B cell (primary cell): ENCODE data around the gene ARL4A. TPM values are rescaled to one million over a fixed set of nuclear protein-coding genes. Genes with fewer than 3 reads are reported as not detected.

Experiments used
- ATAC-seq: fragments of 200-7000 bp; cut with Tn5 transposase; one replicate; pipeline ENCODE4 v1.10.0; 2021; ENCODE audit warnings: low read depth, mild to moderate bottlenecking, moderate number of reproducible peaks, moderate library complexity
- CTCF ChIA-PET: fragments of 350-600 bp; sonication (Branson Sonifier 250); formaldehyde crosslinking; loops from one replicate; lab custom pipeline; 2021; ENCODE audit warnings: antibody characterized with exemption, inconsistent platforms; lab: Charles Lee
- POLR2A ChIA-PET: fragments of 350-600 bp; sonication (Branson Sonifier 250); formaldehyde crosslinking; loops from one replicate; lab custom pipeline; 2021; ENCODE audit warnings: antibody characterized with exemption; lab: Charles Lee
- DNase-seq: peaks from one replicate; pipeline ENCODE4 v3.0.0; 2013
- H2AFZ ChIP-seq: 2 replicates; pipeline ENCODE4 v1.6.1; 2012; ENCODE audit warnings: mild to moderate bottlenecking, low read depth, low read length; ENCODE audit not compliant: insufficient read depth, poor library complexity, severe bottlenecking
- H3K27ac ChIP-seq, 2 donors: 1 replicate in 1 of 2; 2 replicates in 1 of 2; pipeline ENCODE4 v1.5.1; 2012 to 2013; ENCODE audit warnings: low read length in 2 of 2, mild to moderate bottlenecking in 2 of 2, moderate library complexity in 1 of 2
- H3K27me3 ChIP-seq, 4 experiments: fragments of 200-600 bp in 1 of 4; sonication (generic) in 1 of 4; replicated peaks in 1 of 4; 1 replicate in 2 of 4; 2 replicates in 2 of 4; pipeline versions ENCODE4 v1.6.1 to v1.7.0; 2013 to 2016; ENCODE audit warnings: low read length in 3 of 4, mild to moderate bottlenecking in 2 of 4, mixed read lengths in 1 of 4, moderate library complexity in 1 of 4; ENCODE audit not compliant: insufficient read depth in 4 of 4, control insufficient read depth in 3 of 4; ENCODE audit errors: control extremely low read depth in 1 of 4
- H3K36me3 ChIP-seq, 2 experiments: replicated peaks in 1 of 2; 1 replicate in 1 of 2; 2 replicates in 1 of 2; pipeline versions ENCODE4 v1.6.1 to v1.7.1; 2013; ENCODE audit warnings: low read length in 1 of 2; ENCODE audit not compliant: insufficient read depth in 2 of 2, control insufficient read depth in 1 of 2; ENCODE audit errors: control extremely low read depth in 1 of 2, extremely low read depth in 1 of 2
- H3K4me1 ChIP-seq, 2 donors: fragments of 200-600 bp in 1 of 2; sonication (generic) in 1 of 2; 1 replicate in 1 of 2; 2 replicates in 1 of 2; pipeline versions ENCODE4 v1.5.1 to v1.6.1; 2013 to 2017; ENCODE audit warnings: low read length in 2 of 2; ENCODE audit not compliant: control insufficient read depth in 2 of 2, insufficient read depth in 2 of 2
- H3K4me2 ChIP-seq: replicated peaks from 2 replicates; pipeline ENCODE3; 2012; ENCODE audit warnings: mild to moderate bottlenecking, low read depth, low read length; ENCODE audit not compliant: poor library complexity, severe bottlenecking
- H3K4me3 ChIP-seq, 5 experiments: fragments of 200-600 bp in 1 of 5; sonication (generic) in 1 of 5; 1 replicate in 3 of 5; 2 replicates in 2 of 5; pipeline versions ENCODE4 v1.5.1 to v1.7.0; 2011 to 2016; ENCODE audit warnings: low read length in 4 of 5, mild to moderate bottlenecking in 4 of 5, low read depth in 2 of 5, control low read depth in 1 of 5, moderate library complexity in 1 of 5; ENCODE audit not compliant: insufficient read depth in 1 of 5; ENCODE audit errors: control extremely low read depth in 1 of 5, extremely low read depth in 1 of 5
- H3K79me2 ChIP-seq: fragments of 200-600 bp; sonication (generic); one replicate; pipeline ENCODE4 v1.6.0; 2016; ENCODE audit warnings: low read length; ENCODE audit not compliant: control insufficient read depth, insufficient read depth
- H3K9ac ChIP-seq: fragments of 200-600 bp; sonication (generic); 2 replicates; pipeline ENCODE4 v1.6.1; 2017; ENCODE audit warnings: mild to moderate bottlenecking, low read length, moderate library complexity
- H3K9me3 ChIP-seq, 3 donors: one replicate each; pipeline versions ENCODE4 v1.6.1 to v1.7.1; 2013; ENCODE audit warnings: low read length in 2 of 3; ENCODE audit not compliant: control insufficient read depth in 2 of 3, insufficient read depth in 1 of 3; ENCODE audit errors: control extremely low read depth in 1 of 3
- H4K20me1 ChIP-seq: 2 replicates; pipeline ENCODE4 v1.6.0; 2012; ENCODE audit warnings: mild to moderate bottlenecking, low read length; ENCODE audit not compliant: insufficient read depth, control insufficient read depth, poor library complexity, severe bottlenecking
- H3K27ac Mint-ChIP-seq: one replicate; pipeline ENCODE4 v1.8.0; 2021; ENCODE audit warnings: mixed read lengths
- H3K27me3 Mint-ChIP-seq: one replicate; pipeline ENCODE4 v1.8.0; 2021; ENCODE audit warnings: mixed read lengths
- H3K4me1 Mint-ChIP-seq: one replicate; pipeline ENCODE4 v1.8.0; 2021; ENCODE audit warnings: mixed read lengths
- H3K4me3 Mint-ChIP-seq: one replicate; pipeline ENCODE4 v1.8.0; 2021; ENCODE audit warnings: mixed read lengths
- H3K9me3 Mint-ChIP-seq: one replicate; pipeline ENCODE4 v1.8.0; 2022; ENCODE audit warnings: mixed read lengths; ENCODE audit not compliant: insufficient read depth
- EZH2 ChIP-seq: IDR thresholded peaks from 2 replicates; pipeline ENCODE4 v1.6.1; 2012; ENCODE audit warnings: borderline replicate concordance, low read depth, mild to moderate bottlenecking, moderate library complexity, low read length; ENCODE audit not compliant: insufficient read depth, poor library complexity, severe bottlenecking
- WGBS: methylation state at CpG from one replicate; pipeline ENCODE4 v1.1.5; 2013; ENCODE audit warnings: missing lambda C conversion rate; ENCODE audit not compliant: insufficient coverage; 5-methylcytosine and 5-hydroxymethylcytosine counted together
- intact Hi-C: fragments of 100-400 bp; cut with micrococcal nuclease; formaldehyde crosslinking; loops from one replicate; pipeline ENCODE4 v1.10.0; 2022
- polyA plus RNA-seq: library from polyadenylated mRNA; depleted of rRNA; stranded (reverse); fragments of >200 nt; gene quantifications from 2 replicates; pipeline ENCODE4 v1.2.3, GENCODE V29; 2012
- total RNA-seq, 2 donors: library from RNA; stranded (reverse); fragments of 120-200 nt in 1 of 2; gene quantifications; 1 replicate in 1 of 2; 2 replicates in 1 of 2; pipeline versions ENCODE4 v1.2.3 to v1.2.4, GENCODE V29; 2013 to 2022
- TF ChIP-seq, protein P1 (sequence below): fragments of 200-600 bp; IDR thresholded peaks from one replicate; pipeline ENCODE4 v1.8.0; 2022; ENCODE audit warnings: antibody characterized with exemption, mild to moderate bottlenecking

Gene ARL4A
- total and polyA plus RNA-seq, 2 donors (not counting 1 experiment from before 2014, with no cell fraction given): 14.2 to 100 TPM

DNA sequence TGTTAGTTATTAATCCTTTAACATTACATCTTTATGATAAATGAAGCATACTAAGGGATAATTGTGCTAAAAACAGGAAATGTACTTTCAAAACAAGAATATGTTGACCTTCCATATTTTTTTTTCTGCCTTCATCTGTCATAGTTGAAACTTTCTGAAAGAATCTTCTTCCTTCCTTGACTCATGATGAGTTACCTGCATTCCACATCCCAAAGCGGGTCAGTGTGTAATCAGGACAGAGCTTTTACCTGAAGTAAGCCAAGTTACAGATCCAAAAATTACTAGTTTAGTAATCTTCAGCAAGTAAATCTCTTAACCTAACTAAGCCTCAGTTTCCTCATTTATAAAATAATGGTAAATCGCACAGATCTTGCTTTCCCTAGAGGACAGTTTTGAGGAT lies 13.4 kb upstream of the ARL4A start:
- Histone ChIP-seq H3K9ac (no peak overlapping the region), H4K20me1 (no peaks in the 10 kb centered on the region), H3K9me3 (peaks cover 0 to 12% (median 0%) of the 10 kb centered on the region in 3 donors), H3K79me2 (no peaks in the 10 kb centered on the region), H3K36me3 (no peaks in the 10 kb centered on the region), H3K27ac (no peak overlapping the region), H3K4me3 (no peak overlapping the region), H3K27me3 (no peaks in the 10 kb centered on the region), H2AFZ (no peak overlapping the region), H3K4me2 (no peak overlapping the region), H3K4me1 (peaks cover 23 to 33% of the 10 kb centered on the region in 2 donors)
- CTCF ChIA-PET: interaction anchor here (1.6 to 1.7 kb wide), 2 partner anchors 12 to 444 kb away, joined by 5 to 9 read pairs; no protein-coding TSS in a partner anchor
- intact Hi-C loops: no loop called here
- Mint-ChIP-seq H3K27ac (no peak overlapping the region), H3K4me1 (peaks cover 43% of the 10 kb centered on the region), H3K9me3 (no peaks in the 10 kb centered on the region), H3K4me3 (no peak overlapping the region), H3K27me3 (no peaks in the 10 kb centered on the region)
- DNase-seq (no peak), ATAC-seq (no peak)
- POLR2A ChIA-PET: no interaction called here
- WGBS: 100% methylated on average over 1 of the region's 2 CpGs
- TF ChIP-seq, protein P1, sequence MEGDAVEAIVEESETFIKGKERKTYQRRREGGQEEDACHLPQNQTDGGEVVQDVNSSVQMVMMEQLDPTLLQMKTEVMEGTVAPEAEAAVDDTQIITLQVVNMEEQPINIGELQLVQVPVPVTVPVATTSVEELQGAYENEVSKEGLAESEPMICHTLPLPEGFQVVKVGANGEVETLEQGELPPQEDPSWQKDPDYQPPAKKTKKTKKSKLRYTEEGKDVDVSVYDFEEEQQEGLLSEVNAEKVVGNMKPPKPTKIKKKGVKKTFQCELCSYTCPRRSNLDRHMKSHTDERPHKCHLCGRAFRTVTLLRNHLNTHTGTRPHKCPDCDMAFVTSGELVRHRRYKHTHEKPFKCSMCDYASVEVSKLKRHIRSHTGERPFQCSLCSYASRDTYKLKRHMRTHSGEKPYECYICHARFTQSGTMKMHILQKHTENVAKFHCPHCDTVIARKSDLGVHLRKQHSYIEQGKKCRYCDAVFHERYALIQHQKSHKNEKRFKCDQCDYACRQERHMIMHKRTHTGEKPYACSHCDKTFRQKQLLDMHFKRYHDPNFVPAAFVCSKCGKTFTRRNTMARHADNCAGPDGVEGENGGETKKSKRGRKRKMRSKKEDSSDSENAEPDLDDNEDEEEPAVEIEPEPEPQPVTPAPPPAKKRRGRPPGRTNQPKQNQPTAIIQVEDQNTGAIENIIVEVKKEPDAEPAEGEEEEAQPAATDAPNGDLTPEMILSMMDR: no peak
- TF ChIP-seq EZH2: no peak

DNA sequence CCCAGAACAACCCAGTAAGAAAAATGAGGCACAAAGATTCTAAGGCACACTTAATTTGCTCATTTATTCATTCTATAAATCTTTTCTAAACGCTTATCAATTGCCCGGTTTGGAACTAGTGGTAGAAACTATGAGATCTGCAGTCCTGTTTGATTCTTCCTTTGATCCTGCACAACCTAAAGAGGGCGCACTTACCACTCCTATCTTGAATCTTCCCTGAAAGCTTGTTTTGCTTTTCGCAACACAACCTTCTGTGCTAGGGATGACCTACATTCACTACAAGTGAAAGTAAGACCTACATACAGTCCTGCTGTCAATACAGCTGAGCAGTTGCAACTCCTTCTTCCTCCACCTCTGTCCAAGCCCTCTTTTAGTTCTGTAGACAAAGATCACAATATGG lies 12.6 kb upstream of the ARL4A start:
- no peaks in the 10 kb centered on the region for H3K27me3 Mint-ChIP-seq
- DNase-seq: peak; percentile 66
- CTCF ChIA-PET: interaction anchor here (1.2 to 1.7 kb wide), 5 partner anchors 9 to 443 kb away, joined by 3 to 9 read pairs (median 6); no protein-coding TSS in a partner anchor
- H4K20me1 ChIP-seq: no peaks in the 10 kb centered on the region
- intact Hi-C loops: no loop called here
- H3K27ac Mint-ChIP-seq: no peak overlapping the region
- TF ChIP-seq, protein P1: peak; percentile 41
- no peak for TF ChIP-seq EZH2
- peak; percentile 43 for ATAC-seq
- no peak overlapping the region for H3K4me3 ChIP-seq
- peaks cover 0 to 11% (median 0%) of the 10 kb centered on the region in 3 donors for H3K9me3 ChIP-seq
- no peak overlapping the region for H3K9ac ChIP-seq
- H3K4me2 ChIP-seq: no peak overlapping the region
- H3K4me1 Mint-ChIP-seq: peaks cover 35% of the 10 kb centered on the region
- H3K79me2 ChIP-seq: no peaks in the 10 kb centered on the region
- H3K36me3 ChIP-seq: no peaks in the 10 kb centered on the region
- peak overlapping the region; percentile 18 for H2AFZ ChIP-seq
- H3K9me3 Mint-ChIP-seq: no peaks in the 10 kb centered on the region
- H3K4me1 ChIP-seq: peaks cover 17 to 25% of the 10 kb centered on the region in 2 donors
- WGBS: 77% methylated on average over 2 of the region's 4 CpGs
- no peak overlapping the region for H3K4me3 Mint-ChIP-seq
- H3K27ac ChIP-seq: peak overlapping the region in 1 of 2 donors; percentile 13
- POLR2A ChIA-PET: no interaction called here
- no peaks in the 10 kb centered on the region for H3K27me3 ChIP-seq
